ENCODE data around the gene CCL17.

DNA sequence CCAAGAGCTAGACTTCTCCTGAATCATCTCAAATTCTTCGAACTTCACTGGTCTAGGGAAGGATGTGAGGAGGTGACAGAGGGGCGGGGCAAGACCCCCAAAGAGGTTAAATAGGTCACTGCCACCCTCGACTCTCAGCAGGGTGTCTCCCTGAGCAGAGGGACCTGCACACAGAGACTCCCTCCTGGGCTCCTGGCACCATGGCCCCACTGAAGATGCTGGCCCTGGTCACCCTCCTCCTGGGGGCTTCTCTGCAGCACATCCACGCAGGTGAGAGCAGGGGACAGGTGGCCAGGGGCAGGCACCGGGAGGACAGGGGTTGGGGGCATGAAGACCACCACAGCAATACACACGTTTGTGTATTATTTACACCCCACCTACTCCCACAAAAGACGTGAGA is 9.2 kb downstream of the CCL17 start:
- no peak for TF ChIP-seq CTCF (IDR thresholded peaks at IDR 0.05; ENCODE audit: low read depth, low read length)
- no peak for TF ChIP-seq EZH2phosphoT487 (IDR thresholded peaks at IDR 0.05; ENCODE audit: low read depth)
